Liver (tissue), 9 donors: ENCODE results near the gene SEMG2. TPM values are rescaled to one million over a fixed set of nuclear protein-coding genes. Genes with fewer than 3 reads are reported as not detected.

Source experiments
- DNase-seq: peaks from one replicate; pipeline ENCODE4 v3.0.0-alpha.2; 2017; ENCODE audit warnings: low spot score
- H3K27ac ChIP-seq, 2 donors: one replicate each; pipeline ENCODE4 v1.7.0; 2013; ENCODE audit warnings: inconsistent platforms in 2 of 2, low read length in 2 of 2, control low read depth in 1 of 2, low read depth in 1 of 2, mild to moderate bottlenecking in 1 of 2
- H3K27me3 ChIP-seq, 4 donors: one replicate each; pipeline versions ENCODE4 v1.6.1 to v1.7.0; 2013; ENCODE audit warnings: low read length in 3 of 4, inconsistent platforms in 1 of 4, mild to moderate bottlenecking in 1 of 4, moderate library complexity in 1 of 4; ENCODE audit not compliant: control insufficient read depth in 4 of 4, insufficient read depth in 4 of 4
- H3K36me3 ChIP-seq, 4 donors: one replicate each; pipeline versions ENCODE4 v1.6.1 to v1.7.0; 2013; ENCODE audit warnings: low read length in 3 of 4, mild to moderate bottlenecking in 3 of 4, low read depth in 1 of 4, moderate library complexity in 1 of 4; ENCODE audit not compliant: control insufficient read depth in 4 of 4, insufficient read depth in 3 of 4
- H3K4me1 ChIP-seq, 4 donors: one replicate each; pipeline versions ENCODE4 v1.6.1 to v1.7.0; 2013; ENCODE audit warnings: low read length in 3 of 4, mild to moderate bottlenecking in 3 of 4, moderate library complexity in 1 of 4; ENCODE audit not compliant: control insufficient read depth in 4 of 4, insufficient read depth in 4 of 4
- H3K4me3 ChIP-seq, 3 donors: one replicate each; pipeline versions ENCODE4 v1.6.1 to v1.7.0; 2013; ENCODE audit warnings: low read length in 3 of 3, control low read depth in 1 of 3, low read depth in 1 of 3, mild to moderate bottlenecking in 1 of 3
- H3K9ac ChIP-seq, 2 donors: one replicate each; pipeline ENCODE4 v1.7.0; 2013; ENCODE audit warnings: low read length in 2 of 2, mild to moderate bottlenecking in 2 of 2, moderate library complexity in 2 of 2, control low read depth in 1 of 2, low read depth in 1 of 2
- H3K9me3 ChIP-seq, 4 donors: one replicate each; pipeline versions ENCODE4 v1.6.1 to v1.7.0; 2013; ENCODE audit warnings: low read length in 3 of 4; ENCODE audit not compliant: control insufficient read depth in 4 of 4
- ATF3 ChIP-seq: IDR thresholded peaks from 2 replicates; pipeline ENCODE4 v1.6.1; 2016; ENCODE audit warnings: antibody characterized with exemption
- EGR1 ChIP-seq, 2 donors: IDR thresholded peaks; 2 replicates each; pipeline ENCODE4 v1.6.1; 2016 to 2018; ENCODE audit warnings: antibody characterized with exemption in 2 of 2, low read depth in 2 of 2
- FOXA1 ChIP-seq: IDR thresholded peaks from 2 replicates; pipeline ENCODE4 v1.6.1; 2016; ENCODE audit warnings: antibody characterized with exemption
- FOXA2 ChIP-seq: IDR thresholded peaks from 2 replicates; pipeline ENCODE4 v1.6.1; 2016; ENCODE audit warnings: antibody characterized with exemption
- GABPA ChIP-seq, 2 donors: IDR thresholded peaks in 1 of 2; conservative IDR thresholded peaks in 1 of 2; 2 replicates each; pipeline ENCODE4 v1.6.1; 2016; ENCODE audit warnings: antibody characterized with exemption in 2 of 2, mild to moderate bottlenecking in 1 of 2, moderate library complexity in 1 of 2
- HNF4G ChIP-seq: IDR thresholded peaks from 2 replicates; pipeline ENCODE4 v1.6.1; 2016; ENCODE audit warnings: antibody characterized with exemption
- JUND ChIP-seq, 2 donors: IDR thresholded peaks; 2 replicates each; pipeline ENCODE4 v1.6.1; 2016; ENCODE audit warnings: antibody characterized with exemption in 2 of 2
- RAD21 ChIP-seq, 2 donors: IDR thresholded peaks; 2 replicates each; pipeline ENCODE4 v1.6.1; 2016; ENCODE audit warnings: antibody characterized with exemption in 2 of 2, mild to moderate bottlenecking in 2 of 2
- REST ChIP-seq: IDR thresholded peaks from 2 replicates; pipeline ENCODE4 v1.6.1; 2016; ENCODE audit warnings: antibody characterized with exemption, mild to moderate bottlenecking
- RXRA ChIP-seq, 2 donors: IDR thresholded peaks; 2 replicates each; pipeline ENCODE4 v1.6.1; 2017 to 2018; ENCODE audit warnings: antibody characterized with exemption in 2 of 2, mild to moderate bottlenecking in 1 of 2
- SP1 ChIP-seq: IDR thresholded peaks from 2 replicates; pipeline ENCODE4 v1.6.1; 2018; ENCODE audit warnings: antibody characterized with exemption, mild to moderate bottlenecking
- TAF1 ChIP-seq: conservative IDR thresholded peaks from 2 replicates; pipeline ENCODE4 v1.6.1; 2016; ENCODE audit warnings: antibody characterized with exemption, mild to moderate bottlenecking
- whole genome bisulfite sequencing: extraction: QIAGEN DNeasy Blood & Tissue Kit; methylation state at CpG from one replicate; pipeline ENCODE4 v1.1.7; 2013; 5-methylcytosine and 5-hydroxymethylcytosine counted together
- polyA plus RNA-seq, 2 donors: library from polyadenylated mRNA; stranded (reverse) in 1 of 2; unstranded in 1 of 2; fragments of 200-250 nt in 1 of 2; fragments of >200 nt in 1 of 2; fragmentation: Nextera tagmentation in 1 of 2; extraction: Ambion mirVana in 1 of 2; gene quantifications; one replicate each; pipeline versions ENCODE4 v1.2.1 to v1.2.3, GENCODE V29; 2013 to 2015
- total RNA-seq, 2 donors: library from RNA; depleted of rRNA; stranded (reverse); fragments of >200 nt; gene quantifications; one replicate each; pipeline ENCODE4 v1.2.3, GENCODE V29; 2014
- TF ChIP-seq, protein P1 (sequence below): IDR thresholded peaks from 2 replicates; pipeline ENCODE4 v1.6.1; 2016; ENCODE audit warnings: antibody characterized with exemption
- TF ChIP-seq, protein P2 (sequence below): IDR thresholded peaks from 2 replicates; pipeline ENCODE4 v1.6.1; 2016; ENCODE audit warnings: antibody characterized with exemption
- donor health status: healthy.
- donor health status: healthy.
- donor health status: healthy.
- donor health status: healthy.
- donor health status: healthy.

The SEMG2 gene
- total and polyA plus RNA-seq, 4 donors: not detected

GRCh38 chr20:45174434-45175364 is 46.5 kb upstream of the SEMG2 start, which contains the start of gene PI3:
Gene PI3, plus strand, starts transcription at chr20:45174902. Its CDS starts 21 bp downstream, at chr20:45174923.
- Histone ChIP-seq H3K4me1 (no peaks in the 10 kb centered on the region), H3K27ac (no peak within 1 kb of the TSS), H3K4me3 (no peak within 1 kb of the TSS), H3K9me3 (peaks cover 0 to 5% (median 1%) of the 10 kb centered on the region in 4 donors), H3K27me3 (peaks cover 0 to 8% (median 0%) of the 10 kb centered on the region in 4 donors), H3K9ac (no peak within 1 kb of the TSS), H3K36me3 (no peaks in the 10 kb centered on the region)
- DNase-seq: no peak
- WGBS: 57% methylated on average over 8 of the region's 8 CpGs
- TF ChIP-seq ATF3 (no peak), REST (no peak), GABPA (IDR thresholded peaks at IDR 0.05 in 1 of 2, conservative IDR thresholded peaks at IDR 0.05 in 1 of 2) (no peak), EGR1 (IDR thresholded peaks at IDR 0.05; ENCODE audit: low read depth in 2 of 2) (no peak), RXRA (IDR thresholded peaks at IDR 0.05) (no peak), TAF1 (no peak), JUND (IDR thresholded peaks at IDR 0.05) (no peak), FOXA2 (no peak), FOXA1 (no peak), HNF4G (no peak), SP1 (no peak)
- TF ChIP-seq, protein P1, sequence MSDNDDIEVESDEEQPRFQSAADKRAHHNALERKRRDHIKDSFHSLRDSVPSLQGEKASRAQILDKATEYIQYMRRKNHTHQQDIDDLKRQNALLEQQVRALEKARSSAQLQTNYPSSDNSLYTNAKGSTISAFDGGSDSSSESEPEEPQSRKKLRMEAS: no peak
- TF ChIP-seq, protein P2, sequence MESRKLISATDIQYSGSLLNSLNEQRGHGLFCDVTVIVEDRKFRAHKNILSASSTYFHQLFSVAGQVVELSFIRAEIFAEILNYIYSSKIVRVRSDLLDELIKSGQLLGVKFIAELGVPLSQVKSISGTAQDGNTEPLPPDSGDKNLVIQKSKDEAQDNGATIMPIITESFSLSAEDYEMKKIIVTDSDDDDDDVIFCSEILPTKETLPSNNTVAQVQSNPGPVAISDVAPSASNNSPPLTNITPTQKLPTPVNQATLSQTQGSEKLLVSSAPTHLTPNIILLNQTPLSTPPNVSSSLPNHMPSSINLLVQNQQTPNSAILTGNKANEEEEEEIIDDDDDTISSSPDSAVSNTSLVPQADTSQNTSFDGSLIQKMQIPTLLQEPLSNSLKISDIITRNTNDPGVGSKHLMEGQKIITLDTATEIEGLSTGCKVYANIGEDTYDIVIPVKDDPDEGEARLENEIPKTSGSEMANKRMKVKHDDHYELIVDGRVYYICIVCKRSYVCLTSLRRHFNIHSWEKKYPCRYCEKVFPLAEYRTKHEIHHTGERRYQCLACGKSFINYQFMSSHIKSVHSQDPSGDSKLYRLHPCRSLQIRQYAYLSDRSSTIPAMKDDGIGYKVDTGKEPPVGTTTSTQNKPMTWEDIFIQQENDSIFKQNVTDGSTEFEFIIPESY: no peak

DNA sequence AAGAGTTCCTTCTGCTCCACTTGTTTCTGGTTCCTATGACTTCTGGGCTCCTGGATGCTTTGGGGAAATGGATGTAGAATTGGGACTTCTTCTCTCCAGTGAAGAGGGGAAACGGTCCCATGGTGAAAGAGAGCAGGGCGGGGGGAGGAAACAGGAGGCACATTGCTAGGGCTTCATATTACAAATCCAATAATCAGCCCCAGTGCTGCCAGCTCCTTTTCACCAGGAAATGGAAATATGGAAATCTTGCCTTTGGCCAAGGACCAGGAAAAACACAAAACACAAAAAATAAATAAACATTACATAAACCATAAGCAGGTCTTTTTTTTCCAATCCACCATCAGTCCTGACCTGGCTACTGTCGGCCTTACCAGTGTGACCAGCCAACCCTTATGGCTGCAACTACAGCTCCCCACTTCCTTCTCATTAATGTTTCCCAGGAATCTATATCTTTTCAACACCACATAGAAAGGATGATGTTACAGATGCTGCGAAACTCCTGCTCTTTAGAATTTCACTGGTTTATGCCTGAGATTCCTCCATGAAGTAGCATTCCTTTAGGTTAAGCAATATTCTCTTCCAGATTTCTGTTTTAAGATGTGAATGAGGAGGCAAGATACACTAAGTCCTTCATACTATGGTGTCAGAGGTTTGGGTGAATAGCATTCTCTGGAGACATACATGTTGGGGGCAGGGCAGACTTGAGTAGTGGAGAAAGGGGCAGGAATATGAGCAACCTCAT is 44.5 kb upstream of the SEMG2 start:
- TF ChIP-seq JUND (IDR thresholded peaks at IDR 0.05) (no peak), ATF3 (no peak), TAF1 (no peak), RAD21 (IDR thresholded peaks at IDR 0.05) (no peak), FOXA1 (no peak)
- TF ChIP-seq, protein P1: no peak
- DNase-seq: no peak
- Histone ChIP-seq H3K36me3 (no peaks in the 10 kb centered on the region), H3K9me3 (no peaks in the 10 kb centered on the region), H3K9ac (no peak overlapping the region), H3K4me3 (no peak overlapping the region), H3K27ac (no peak overlapping the region), H3K4me1 (no peaks in the 10 kb centered on the region), H3K27me3 (peaks cover 0 to 8% (median 0%) of the 10 kb centered on the region in 4 donors)
- WGBS: 76% methylated on average over 4 of the region's 4 CpGs
